ENCODE measurements around the gene KHSRP.
"Not testable (repeated sequence)": the region's sequence is repeated elsewhere in the genome, so short reads cannot be mapped to it uniquely, and the experiment has no call there.

The KHSRP gene

GRCh38 chr19:6406401-6406800 is 18.2 kb downstream of the KHSRP start:
- no peaks in the 10 kb centered on the region for H3K27me3 ChIP-seq (replicated peaks; ENCODE audit: control insufficient read depth, insufficient read depth, low read length)
- no peak for TF ChIP-seq CTCF (IDR thresholded peaks at IDR 0.05; ENCODE audit: insufficient read depth, low read length, poor library complexity, severe bottlenecking)
- no peak overlapping the region for H3K4me3 ChIP-seq (replicated peaks; ENCODE audit: low read depth, low read length)
- H3K36me3 ChIP-seq (ENCODE audit: control insufficient read depth, insufficient read depth, low read length) = no peaks in the 10 kb centered on the region
- no peak for DNase-seq (ENCODE audit: extremely low read depth, insufficient read length)

- Histone ChIP-seq H3K4me3 (replicated peaks; ENCODE audit: low read depth, low read length) (no peak overlapping the region), H3K27me3 (replicated peaks; ENCODE audit: control insufficient read depth, insufficient read depth, low read length) (no peaks in the 10 kb centered on the region), H3K36me3 (ENCODE audit: control insufficient read depth, insufficient read depth, low read length) (no peaks in the 10 kb centered on the region)
- TF ChIP-seq CTCF (IDR thresholded peaks at IDR 0.05; ENCODE audit: insufficient read depth, low read length, poor library complexity, severe bottlenecking) = no peak
- no peak for DNase-seq (ENCODE audit: extremely low read depth, insufficient read length)
Measured at GRCh38 chr19:6402837-6403608, 21.6 kb downstream of the KHSRP start.

- no peaks in the 10 kb centered on the region for H3K36me3 ChIP-seq (ENCODE audit: control insufficient read depth, insufficient read depth, low read length)
- DNase-seq (ENCODE audit: extremely low read depth, insufficient read length) = no peak
- H3K4me3 ChIP-seq (replicated peaks; ENCODE audit: low read depth, low read length) = no peak overlapping the region
- no peak for TF ChIP-seq CTCF (IDR thresholded peaks at IDR 0.05; ENCODE audit: insufficient read depth, low read length, poor library complexity, severe bottlenecking)
- H3K27me3 ChIP-seq (replicated peaks; ENCODE audit: control insufficient read depth, insufficient read depth, low read length) = no peaks in the 10 kb centered on the region
Measured at GRCh38 chr19:6402058-6402457, 22.6 kb downstream of the KHSRP start.

GRCh38 chr19:6400062-6400944 is 24.3 kb downstream of the KHSRP start:
- not testable (repeated sequence) for H3K36me3 ChIP-seq (ENCODE audit: control insufficient read depth, insufficient read depth, low read length); H3K4me3 ChIP-seq (replicated peaks; ENCODE audit: low read depth, low read length); H3K27me3 ChIP-seq (replicated peaks; ENCODE audit: control insufficient read depth, insufficient read depth, low read length); DNase-seq (ENCODE audit: extremely low read depth, insufficient read length)

- DNase-seq (ENCODE audit: extremely low read depth, insufficient read length) = no peak
- H3K4me3 ChIP-seq (replicated peaks; ENCODE audit: low read depth, low read length) = no peak overlapping the region
- no peak for TF ChIP-seq CTCF (IDR thresholded peaks at IDR 0.05; ENCODE audit: insufficient read depth, low read length, poor library complexity, severe bottlenecking)
- H3K36me3 ChIP-seq (ENCODE audit: control insufficient read depth, insufficient read depth, low read length) = peaks cover 2% of the 10 kb centered on the region; the same call in 1 of the 2 replicates
- H3K27me3 ChIP-seq (replicated peaks; ENCODE audit: control insufficient read depth, insufficient read depth, low read length) = no peaks in the 10 kb centered on the region
Measured at GRCh38 chr19:6396305-6396704, 28.3 kb downstream of the KHSRP start.

- peaks cover 2% of the 10 kb centered on the region; the same call in 1 of the 2 replicates for H3K36me3 ChIP-seq (ENCODE audit: control insufficient read depth, insufficient read depth, low read length)
- no peak for DNase-seq (ENCODE audit: extremely low read depth, insufficient read length)
- no peak for TF ChIP-seq CTCF (IDR thresholded peaks at IDR 0.05; ENCODE audit: insufficient read depth, low read length, poor library complexity, severe bottlenecking)
- H3K27me3 ChIP-seq (replicated peaks; ENCODE audit: control insufficient read depth, insufficient read depth, low read length) = no peaks in the 10 kb centered on the region
- no peak overlapping the region for H3K4me3 ChIP-seq (replicated peaks; ENCODE audit: low read depth, low read length)
Measured at GRCh38 chr19:6394831-6395230, 29.8 kb downstream of the KHSRP start.

Measured in GM06990 (cell line).